MCF 10A (cell line): ENCODE data around the gene WDFY4. TPM values are rescaled to one million over a fixed set of nuclear protein-coding genes. Genes with fewer than 3 reads are reported as not detected.

Experiments
- BruUV-seq: library from RNA; stranded (reverse); fragments of 400-500 nt; replicated peaks from 2 replicates; lab custom pipeline; 2021; lab: Mats Ljungman, UMichigan
- CTCF ChIA-PET: fragments of 300-600 bp; sonication (Branson Sonifier 250); formaldehyde crosslinking; extraction: SDS; loops from one replicate; lab custom pipeline; 2021; ENCODE audit warnings: antibody characterized with exemption, inconsistent platforms; lab: Yijun Ruan, JAX
- POLR2A ChIA-PET: fragments of 300-600, 350-650 bp; sonication (Branson Sonifier 250); formaldehyde crosslinking; extraction: SDS; loops from one replicate; lab custom pipeline; 2020; ENCODE audit warnings: antibody characterized with exemption, inconsistent platforms; lab: Yijun Ruan, JAX
- DNase-seq: peaks from one replicate; pipeline ENCODE4 v3.0.0-alpha.2; 2018; ENCODE audit not compliant: unreplicated experiment
- H3K27ac Mint-ChIP-seq: one replicate; pipeline ENCODE4 v1.8.0; 2022; ENCODE audit warnings: mild to moderate bottlenecking, low read depth, mixed read lengths; ENCODE audit not compliant: unreplicated experiment
- H3K27me3 Mint-ChIP-seq: one replicate; pipeline ENCODE4 v1.8.0; 2022; ENCODE audit warnings: mixed read lengths; ENCODE audit not compliant: insufficient read depth, unreplicated experiment
- H3K36me3 Mint-ChIP-seq: one replicate; pipeline ENCODE4 v1.8.0; 2022; ENCODE audit warnings: mild to moderate bottlenecking, moderate library complexity, mixed read lengths; ENCODE audit not compliant: insufficient read depth, unreplicated experiment
- H3K4me1 Mint-ChIP-seq: one replicate; pipeline ENCODE4 v1.8.0; 2022; ENCODE audit warnings: mixed read lengths; ENCODE audit not compliant: insufficient read depth, unreplicated experiment
- H3K4me3 Mint-ChIP-seq: one replicate; pipeline ENCODE4 v1.8.0; 2022; ENCODE audit warnings: mild to moderate bottlenecking, moderate library complexity, mixed read lengths; ENCODE audit not compliant: unreplicated experiment
- H3K9me3 Mint-ChIP-seq: one replicate; pipeline ENCODE4 v1.8.0; 2022; ENCODE audit warnings: mixed read lengths; ENCODE audit not compliant: unreplicated experiment
- CTCF ChIP-seq: fragments of 200-600 bp; IDR thresholded peaks from one replicate; pipeline ENCODE4 v1.8.0; 2022; ENCODE audit warnings: antibody characterized with exemption, mild to moderate bottlenecking; ENCODE audit not compliant: unreplicated experiment
- intact Hi-C: fragments of 100-400 bp; cut with micrococcal nuclease; formaldehyde crosslinking; loops from 2 replicates; pipeline ENCODE4 v1.14.1; 2022
- total RNA-seq: library from RNA; stranded (reverse); gene quantifications from 2 replicates; pipeline ENCODE4 v1.2.3, GENCODE V29; 2022

Gene WDFY4
- total RNA-seq, 1 experiment from 2014 or later: not detected

GRCh38 chr10:48803801-48804584 lies 119.3 kb downstream of the WDFY4 start:
- no TSS peak for BruUV-seq
- H3K4me3 Mint-ChIP-seq: no peak overlapping the region
- H3K27me3 Mint-ChIP-seq: no peaks in the 10 kb centered on the region
- CTCF ChIA-PET: interaction anchor here (0.6 kb wide), 2 partner anchors 13 to 399 kb away, joined by 3 to 6 read pairs; no protein-coding TSS in a partner anchor
- H3K36me3 Mint-ChIP-seq: no peaks in the 10 kb centered on the region
- no peak for TF ChIP-seq CTCF
- H3K27ac Mint-ChIP-seq: no peak overlapping the region
- DNase-seq: no peak
- H3K9me3 Mint-ChIP-seq: peaks cover 7% of the 10 kb centered on the region
- POLR2A ChIA-PET: interaction anchor here (0.6 to 0.7 kb wide), 2 partner anchors 35 to 95 kb away, joined by 3 read pairs; no protein-coding TSS in a partner anchor
- intact Hi-C loops: no loop called here
- peaks cover 5% of the 10 kb centered on the region for H3K4me1 Mint-ChIP-seq

- Mint-ChIP-seq H3K4me3 (no peak overlapping the region), H3K36me3 (no peaks in the 10 kb centered on the region), H3K9me3 (peaks cover 7% of the 10 kb centered on the region), H3K4me1 (peaks cover 5% of the 10 kb centered on the region), H3K27me3 (no peaks in the 10 kb centered on the region), H3K27ac (no peak overlapping the region)
- ChIA-PET POLR2A (interaction anchor here (0.7 kb wide), 1 partner anchor 95 kb away, joined by 3 read pairs; no protein-coding TSS in a partner anchor), CTCF (no interaction called here)
- DNase-seq: no peak
- no TSS peak for BruUV-seq
- TF ChIP-seq CTCF: no peak
- intact Hi-C loops: no loop called here
Observed at GRCh38 chr10:48804740-48805182, 120.1 kb downstream of the WDFY4 start.

GRCh38 chr10:48805411-48805810 lies 120.7 kb downstream of the WDFY4 start:
- no peak for TF ChIP-seq CTCF
- DNase-seq: no peak
- no peaks in the 10 kb centered on the region for H3K36me3 Mint-ChIP-seq
- H3K4me3 Mint-ChIP-seq: no peak overlapping the region
- H3K27ac Mint-ChIP-seq: no peak overlapping the region
- H3K9me3 Mint-ChIP-seq: peaks cover 1% of the 10 kb centered on the region
- intact Hi-C loops: no loop called here
- no peaks in the 10 kb centered on the region for H3K27me3 Mint-ChIP-seq
- ChIA-PET CTCF (no interaction called here), POLR2A (no interaction called here)
- no TSS peak for BruUV-seq
- H3K4me1 Mint-ChIP-seq: peaks cover under 1% of the 10 kb centered on the region

- POLR2A ChIA-PET: no interaction called here
- no peak for DNase-seq
- BruUV-seq: no TSS peak
- Mint-ChIP-seq H3K36me3 (no peaks in the 10 kb centered on the region), H3K4me1 (no peaks in the 10 kb centered on the region), H3K9me3 (no peaks in the 10 kb centered on the region), H3K27ac (no peak overlapping the region), H3K27me3 (no peaks in the 10 kb centered on the region), H3K4me3 (no peak overlapping the region)
- intact Hi-C loops: no loop called here
- TF ChIP-seq CTCF: no peak
- CTCF ChIA-PET: no interaction called here
Observed at GRCh38 chr10:48805848-48806247, 121.2 kb downstream of the WDFY4 start.
